ENCODE data around the gene SPOPL. TPM values are rescaled to one million over a fixed set of nuclear protein-coding genes. Genes with fewer than 3 reads are reported as not detected.

The SPOPL gene
- total RNA-seq, 1 experiment from 2014 or later, result 21.8 TPM

DNA sequence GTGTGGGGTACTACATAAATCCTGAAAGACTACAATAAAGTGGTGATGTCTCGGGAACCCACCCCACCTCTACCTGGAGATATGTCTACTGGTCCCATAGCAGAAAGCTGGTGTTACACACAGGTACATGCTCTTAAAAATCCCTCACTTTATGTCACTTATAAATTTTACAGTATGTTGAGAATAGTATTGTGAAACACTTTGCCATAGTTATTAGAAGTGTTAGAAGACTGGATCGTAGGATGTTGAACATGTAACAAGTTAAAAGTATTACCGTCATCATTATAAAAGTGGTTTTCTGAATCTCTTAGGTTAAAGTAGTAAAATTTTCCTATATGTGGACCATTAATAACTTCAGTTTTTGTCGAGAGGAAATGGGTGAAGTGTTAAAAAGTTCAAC is 48.6 kb downstream of the SPOPL start:
- Histone ChIP-seq H3K4me1 (ENCODE audit: control insufficient read depth, insufficient read depth, low read length) (peaks cover under 1% of the 10 kb centered on the region; the same call in 1 of the 2 replicates), H3K27me3 (ENCODE audit: control insufficient read depth, insufficient read depth, low read length) (no peaks in the 10 kb centered on the region), H3K4me3 (ENCODE audit: low read depth in 2 of 2, low read length in 2 of 2) (no peak overlapping the region), H3K9me3 (ENCODE audit: control insufficient read depth, insufficient read depth, low read depth, low read length) (no peaks in the 10 kb centered on the region), H3K27ac (ENCODE audit: low read length) (no peak overlapping the region), H3K36me3 (ENCODE audit: control insufficient read depth, insufficient read depth, low read length) (no peaks in the 10 kb centered on the region; the same call in 1 of the 2 replicates)
- intact Hi-C loops (cut with micrococcal nuclease; ENCODE audit: unreplicated experiment) (no loop called here), in situ Hi-C loops (cut with HindIII; ENCODE audit: low pct_unique_long_range_greater_than_20kb, low sequenced_read_pairs) (no loop called here)
- DNase-seq (ENCODE audit: low read depth, low spot score) (no peak), ATAC-seq (no peak)
- TF ChIP-seq, protein P1, sequence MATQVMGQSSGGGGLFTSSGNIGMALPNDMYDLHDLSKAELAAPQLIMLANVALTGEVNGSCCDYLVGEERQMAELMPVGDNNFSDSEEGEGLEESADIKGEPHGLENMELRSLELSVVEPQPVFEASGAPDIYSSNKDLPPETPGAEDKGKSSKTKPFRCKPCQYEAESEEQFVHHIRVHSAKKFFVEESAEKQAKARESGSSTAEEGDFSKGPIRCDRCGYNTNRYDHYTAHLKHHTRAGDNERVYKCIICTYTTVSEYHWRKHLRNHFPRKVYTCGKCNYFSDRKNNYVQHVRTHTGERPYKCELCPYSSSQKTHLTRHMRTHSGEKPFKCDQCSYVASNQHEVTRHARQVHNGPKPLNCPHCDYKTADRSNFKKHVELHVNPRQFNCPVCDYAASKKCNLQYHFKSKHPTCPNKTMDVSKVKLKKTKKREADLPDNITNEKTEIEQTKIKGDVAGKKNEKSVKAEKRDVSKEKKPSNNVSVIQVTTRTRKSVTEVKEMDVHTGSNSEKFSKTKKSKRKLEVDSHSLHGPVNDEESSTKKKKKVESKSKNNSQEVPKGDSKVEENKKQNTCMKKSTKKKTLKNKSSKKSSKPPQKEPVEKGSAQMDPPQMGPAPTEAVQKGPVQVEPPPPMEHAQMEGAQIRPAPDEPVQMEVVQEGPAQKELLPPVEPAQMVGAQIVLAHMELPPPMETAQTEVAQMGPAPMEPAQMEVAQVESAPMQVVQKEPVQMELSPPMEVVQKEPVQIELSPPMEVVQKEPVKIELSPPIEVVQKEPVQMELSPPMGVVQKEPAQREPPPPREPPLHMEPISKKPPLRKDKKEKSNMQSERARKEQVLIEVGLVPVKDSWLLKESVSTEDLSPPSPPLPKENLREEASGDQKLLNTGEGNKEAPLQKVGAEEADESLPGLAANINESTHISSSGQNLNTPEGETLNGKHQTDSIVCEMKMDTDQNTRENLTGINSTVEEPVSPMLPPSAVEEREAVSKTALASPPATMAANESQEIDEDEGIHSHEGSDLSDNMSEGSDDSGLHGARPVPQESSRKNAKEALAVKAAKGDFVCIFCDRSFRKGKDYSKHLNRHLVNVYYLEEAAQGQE (IDR thresholded peaks at IDR 0.05; ENCODE audit: insufficient read depth in 1 of 2, low read depth in 2 of 2, low read length in 1 of 2), result no peak
- TF ChIP-seq CTCF (IDR thresholded peaks at IDR 0.05) (no peak), POLR2AphosphoS5 (IDR thresholded peaks at IDR 0.05; ENCODE audit: low read depth, low read length) (no peak), SIN3A (IDR thresholded peaks at IDR 0.05; ENCODE audit: borderline replicate concordance, insufficient read depth, low read depth, low read length) (no peak), TCF7L2 (IDR thresholded peaks at IDR 0.05; ENCODE audit: low read depth, low read length) (no peak)
- BruUV-seq (replicated peaks), result no TSS peak
- CTCF ChIA-PET, result no interaction called here
- POLR2A ChIA-PET, result no interaction called here

DNA sequence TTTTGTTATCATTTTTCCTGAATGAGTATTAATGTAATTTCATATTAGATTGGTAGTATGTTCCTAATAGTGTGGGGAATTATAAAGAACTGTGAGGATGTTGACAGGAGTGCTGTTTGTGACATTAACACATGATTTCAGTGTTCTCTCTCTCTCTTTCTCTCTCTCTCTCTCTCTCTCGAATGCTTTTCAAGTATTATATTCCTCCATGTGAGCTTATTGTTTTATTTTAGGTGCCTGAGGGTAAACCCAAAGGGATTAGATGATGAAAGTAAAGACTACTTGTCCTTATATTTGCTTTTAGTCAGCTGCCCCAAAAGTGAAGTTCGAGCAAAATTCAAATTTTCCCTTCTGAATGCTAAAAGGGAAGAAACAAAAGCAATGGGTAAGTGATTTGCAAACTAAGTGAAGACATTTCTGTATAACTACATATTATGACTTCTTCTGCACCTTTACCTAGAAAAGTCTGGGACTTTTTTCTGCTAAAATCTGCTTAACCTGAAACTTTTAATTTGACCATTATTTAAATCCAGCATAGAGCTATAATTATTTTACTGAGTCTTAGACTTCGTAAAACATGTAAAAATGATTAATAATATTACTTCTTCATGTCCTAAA is 49.2 kb downstream of the SPOPL start:
- in situ Hi-C loops (cut with HindIII; ENCODE audit: low pct_unique_long_range_greater_than_20kb, low sequenced_read_pairs) (no loop called here), intact Hi-C loops (cut with micrococcal nuclease; ENCODE audit: unreplicated experiment) (no loop called here)
- Histone ChIP-seq H3K4me1 (ENCODE audit: control insufficient read depth, insufficient read depth, low read length) (no peaks in the 10 kb centered on the region), H3K27me3 (ENCODE audit: control insufficient read depth, insufficient read depth, low read length) (no peaks in the 10 kb centered on the region), H3K36me3 (ENCODE audit: control insufficient read depth, insufficient read depth, low read length) (no peaks in the 10 kb centered on the region; the same call in 1 of the 2 replicates), H3K27ac (ENCODE audit: low read length) (no peak overlapping the region), H3K4me3 (ENCODE audit: low read depth in 2 of 2, low read length in 2 of 2) (no peak overlapping the region), H3K9me3 (ENCODE audit: control insufficient read depth, insufficient read depth, low read depth, low read length) (no peaks in the 10 kb centered on the region)
- CTCF ChIA-PET, result no interaction called here
- TF ChIP-seq SIN3A (IDR thresholded peaks at IDR 0.05; ENCODE audit: borderline replicate concordance, insufficient read depth, low read depth, low read length) (no peak), TCF7L2 (IDR thresholded peaks at IDR 0.05; ENCODE audit: low read depth, low read length) (no peak), POLR2AphosphoS5 (IDR thresholded peaks at IDR 0.05; ENCODE audit: low read depth, low read length) (no peak), CTCF (IDR thresholded peaks at IDR 0.05) (no peak)
- TF ChIP-seq, protein P1 (IDR thresholded peaks at IDR 0.05; ENCODE audit: insufficient read depth in 1 of 2, low read depth in 2 of 2, low read length in 1 of 2), result no peak
- ATAC-seq (no peak), DNase-seq (ENCODE audit: low read depth, low spot score) (no peak)
- POLR2A ChIA-PET, result no interaction called here
- no TSS peak for BruUV-seq (replicated peaks)

Data from Panc1 (cell line).